ENCODE data around the gene PCA3. TPM values are rescaled to one million over a fixed set of nuclear protein-coding genes. Genes with fewer than 3 reads are reported as not detected.

Gene PCA3
- total and polyA plus RNA-seq, 8 donors, result 0.07 TPM; not detected in 7

DNA sequence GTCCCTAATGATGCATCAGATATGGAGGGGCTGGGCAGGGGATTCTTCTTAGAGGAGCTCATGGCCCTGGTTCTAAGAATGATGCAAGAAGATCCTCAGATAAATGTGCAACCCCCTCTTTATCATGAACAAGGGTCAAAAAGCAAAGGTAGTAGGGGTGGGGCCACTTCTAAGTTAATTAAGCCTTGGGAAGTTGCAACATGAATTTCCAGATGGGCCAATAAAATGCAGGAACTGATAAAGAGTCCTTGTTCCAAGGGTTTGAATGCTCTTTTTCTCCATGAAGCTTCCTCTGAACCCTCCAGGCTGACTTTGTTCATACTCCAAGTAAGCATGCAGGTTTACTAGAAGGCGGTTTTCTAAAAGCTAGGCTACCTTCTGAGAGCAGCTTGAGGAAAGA lies 25.6 kb downstream of the PCA3 start:
- Histone ChIP-seq H3K27me3 (no peaks in the 10 kb centered on the region), H3K9me3 (no peaks in the 10 kb centered on the region), H3K36me3 (no peaks in the 10 kb centered on the region), H3K4me1 (no peaks in the 10 kb centered on the region), H3K4me3 (no peak overlapping the region), H3K27ac (no peak overlapping the region)
- intact Hi-C loops (cut with DNase I), result no loop called here
- DNase-seq, result no peak
- WGBS, 2 donors, result 81 to 85% methylated on average over 1 of the region's 1 CpG
- TF ChIP-seq, protein P1, sequence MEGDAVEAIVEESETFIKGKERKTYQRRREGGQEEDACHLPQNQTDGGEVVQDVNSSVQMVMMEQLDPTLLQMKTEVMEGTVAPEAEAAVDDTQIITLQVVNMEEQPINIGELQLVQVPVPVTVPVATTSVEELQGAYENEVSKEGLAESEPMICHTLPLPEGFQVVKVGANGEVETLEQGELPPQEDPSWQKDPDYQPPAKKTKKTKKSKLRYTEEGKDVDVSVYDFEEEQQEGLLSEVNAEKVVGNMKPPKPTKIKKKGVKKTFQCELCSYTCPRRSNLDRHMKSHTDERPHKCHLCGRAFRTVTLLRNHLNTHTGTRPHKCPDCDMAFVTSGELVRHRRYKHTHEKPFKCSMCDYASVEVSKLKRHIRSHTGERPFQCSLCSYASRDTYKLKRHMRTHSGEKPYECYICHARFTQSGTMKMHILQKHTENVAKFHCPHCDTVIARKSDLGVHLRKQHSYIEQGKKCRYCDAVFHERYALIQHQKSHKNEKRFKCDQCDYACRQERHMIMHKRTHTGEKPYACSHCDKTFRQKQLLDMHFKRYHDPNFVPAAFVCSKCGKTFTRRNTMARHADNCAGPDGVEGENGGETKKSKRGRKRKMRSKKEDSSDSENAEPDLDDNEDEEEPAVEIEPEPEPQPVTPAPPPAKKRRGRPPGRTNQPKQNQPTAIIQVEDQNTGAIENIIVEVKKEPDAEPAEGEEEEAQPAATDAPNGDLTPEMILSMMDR (IDR thresholded peaks at IDR 0.05), result no peak
- ATAC-seq, result no peak
- no peak for FAIRE-seq

DNA sequence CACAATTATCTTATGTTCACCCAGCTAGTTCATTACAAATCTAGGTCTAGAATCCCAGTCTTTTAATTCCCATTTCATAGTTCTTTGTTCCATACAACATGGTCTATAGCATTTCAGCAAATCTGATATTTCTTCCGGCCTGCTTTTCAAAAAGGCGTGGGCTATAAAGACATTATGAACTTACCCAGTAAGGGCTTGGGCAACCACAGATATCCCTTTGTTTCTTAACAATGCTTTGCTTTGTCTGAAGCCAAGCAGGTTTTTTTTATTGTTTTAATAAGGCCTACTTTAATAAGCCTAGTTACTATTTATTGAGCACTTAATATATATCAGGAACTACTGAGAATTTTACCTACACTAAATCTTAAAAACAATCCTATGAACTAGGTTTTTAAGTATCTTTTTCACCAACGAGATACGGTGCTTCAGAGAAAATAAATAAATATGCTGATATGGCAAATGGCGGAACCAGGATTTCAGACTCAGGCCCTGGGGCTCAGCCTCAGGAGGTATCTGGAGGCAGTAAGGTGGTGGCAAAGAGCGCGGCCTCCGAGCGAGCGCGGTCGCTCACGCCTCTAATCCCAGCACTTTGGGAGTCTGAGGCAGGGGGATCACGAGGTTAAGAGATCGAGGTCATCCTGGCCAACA lies 29.7 kb downstream of the PCA3 start:
- Histone ChIP-seq H3K9me3 (no peaks in the 10 kb centered on the region), H3K4me1 (no peaks in the 10 kb centered on the region), H3K27ac (no peak overlapping the region), H3K36me3 (no peaks in the 10 kb centered on the region), H3K27me3 (no peaks in the 10 kb centered on the region), H3K4me3 (no peak overlapping the region)
- DNase-seq, result no peak
- TF ChIP-seq, protein P1 (IDR thresholded peaks at IDR 0.05), result no peak
- intact Hi-C loops (cut with DNase I), result no loop called here
- ATAC-seq, result no peak
- FAIRE-seq, result no peak
- 89 to 90% methylated on average over 15 of the region's 15 CpGs for WGBS, 2 donors

DNA sequence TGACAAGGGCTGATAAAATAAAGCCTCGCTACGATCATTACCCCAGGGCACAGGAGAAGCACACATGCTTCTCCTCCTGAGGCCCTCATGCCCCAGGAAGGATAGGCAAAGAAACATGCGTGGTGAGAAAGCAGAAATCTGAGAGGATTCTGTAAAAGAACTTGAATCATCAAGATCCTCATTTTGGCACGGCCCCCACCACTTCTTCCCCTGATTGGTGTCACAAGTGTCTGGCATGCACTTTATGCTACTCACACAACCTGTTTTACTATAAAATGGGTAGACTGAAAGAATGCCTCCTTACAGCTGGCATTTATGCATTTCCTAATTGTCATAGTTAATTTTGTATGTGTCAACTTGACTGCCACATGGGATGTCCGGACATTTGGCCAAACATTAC lies 32.1 kb downstream of the PCA3 start:
- H3K27me3 ChIP-seq, result no peaks in the 10 kb centered on the region
- intact Hi-C loops (cut with DNase I), result no loop called here
- H3K4me3 ChIP-seq, result no peak overlapping the region
- no peaks in the 10 kb centered on the region for H3K4me1 ChIP-seq
- H3K9me3 ChIP-seq, result no peaks in the 10 kb centered on the region
- WGBS, 2 donors, result 72 to 84% methylated on average over 5 of the region's 5 CpGs
- H3K36me3 ChIP-seq, result no peaks in the 10 kb centered on the region
- ATAC-seq (no peak), DNase-seq (no peak), FAIRE-seq (no peak)
- no peak overlapping the region for H3K27ac ChIP-seq
- TF ChIP-seq, protein P1 (IDR thresholded peaks at IDR 0.05), result no peak

DNA sequence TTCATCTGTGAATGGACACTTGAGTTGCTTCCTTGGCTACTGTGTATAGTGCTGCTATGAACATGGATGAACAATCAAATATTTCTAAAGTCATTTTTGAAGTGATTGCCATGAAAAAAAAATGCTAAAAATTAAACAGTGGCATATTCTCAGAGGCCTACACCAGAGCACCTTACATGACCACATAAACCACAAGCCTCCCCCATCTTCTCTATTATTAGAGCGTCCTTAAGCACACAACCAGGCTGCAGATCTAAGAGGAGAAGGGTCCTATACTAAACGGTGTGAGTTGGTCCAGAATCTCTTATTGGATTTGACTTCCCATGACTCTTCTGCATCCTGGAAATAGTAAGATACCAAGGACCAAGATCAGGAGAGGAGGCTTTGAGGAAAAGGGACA lies 34.3 kb downstream of the PCA3 start:
- Histone ChIP-seq H3K9me3 (no peaks in the 10 kb centered on the region), H3K27ac (no peak overlapping the region), H3K4me3 (no peak overlapping the region), H3K36me3 (no peaks in the 10 kb centered on the region), H3K4me1 (no peaks in the 10 kb centered on the region), H3K27me3 (no peaks in the 10 kb centered on the region)
- DNase-seq, result no peak
- no peak for FAIRE-seq
- 68 to 72% methylated on average over 2 of the region's 2 CpGs for WGBS, 2 donors
- TF ChIP-seq, protein P1 (IDR thresholded peaks at IDR 0.05), result no peak
- no peak for ATAC-seq
- intact Hi-C loops (cut with DNase I), result no loop called here

DNA sequence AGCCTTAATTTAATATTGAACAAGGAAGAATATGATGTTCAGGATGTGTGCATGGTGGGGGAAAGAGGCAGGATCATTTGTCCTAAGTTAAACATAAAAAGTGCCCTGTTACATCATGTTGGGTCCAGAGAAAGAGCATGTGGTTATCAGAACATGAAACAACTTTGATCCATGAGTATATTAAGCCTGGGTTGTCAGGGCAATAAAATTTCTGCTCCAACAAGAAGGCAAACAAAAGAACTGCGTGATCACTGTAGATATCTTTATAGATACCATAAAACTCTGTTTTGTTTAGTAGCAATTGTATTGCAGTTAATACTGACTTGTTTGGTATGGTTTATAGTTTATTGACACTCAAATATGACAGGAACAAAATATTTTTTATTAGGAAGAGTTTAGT lies 35.2 kb downstream of the PCA3 start:
- 52 to 59% methylated on average over 1 of the region's 1 CpG for WGBS, 2 donors
- no peak overlapping the region for H3K4me3 ChIP-seq
- H3K9me3 ChIP-seq, result no peaks in the 10 kb centered on the region
- no peaks in the 10 kb centered on the region for H3K27me3 ChIP-seq
- no peaks in the 10 kb centered on the region for H3K36me3 ChIP-seq
- no peak for ATAC-seq
- TF ChIP-seq, protein P1 (IDR thresholded peaks at IDR 0.05), result no peak
- no peak for DNase-seq
- no peaks in the 10 kb centered on the region for H3K4me1 ChIP-seq
- intact Hi-C loops (cut with DNase I), result no loop called here
- H3K27ac ChIP-seq, result no peak overlapping the region
- no peak for FAIRE-seq
